Uterus (tissue), 2 donors: Measurements from ENCODE around the gene RAB44.

Source experiments
- POLR2A ChIP-seq, 2 donors: fragments of 450-650 bp; IDR thresholded peaks; one replicate each; pipeline ENCODE4 v1.6.1; 2016; ENCODE audit warnings: antibody characterized with exemption in 2 of 2, mild to moderate bottlenecking in 1 of 2, moderate library complexity in 1 of 2
- TF ChIP-seq, protein P1 (sequence below), 4 experiments: fragments of 200-600 bp in 2 of 4; fragments of 450-650 bp in 2 of 4; sonication (generic) in 2 of 4; IDR thresholded peaks; one replicate each; pipeline ENCODE4 v1.5.1; 2016 to 2019; ENCODE audit warnings: antibody characterized with exemption in 4 of 4, mild to moderate bottlenecking in 2 of 4, moderate library complexity in 1 of 4

DNA sequence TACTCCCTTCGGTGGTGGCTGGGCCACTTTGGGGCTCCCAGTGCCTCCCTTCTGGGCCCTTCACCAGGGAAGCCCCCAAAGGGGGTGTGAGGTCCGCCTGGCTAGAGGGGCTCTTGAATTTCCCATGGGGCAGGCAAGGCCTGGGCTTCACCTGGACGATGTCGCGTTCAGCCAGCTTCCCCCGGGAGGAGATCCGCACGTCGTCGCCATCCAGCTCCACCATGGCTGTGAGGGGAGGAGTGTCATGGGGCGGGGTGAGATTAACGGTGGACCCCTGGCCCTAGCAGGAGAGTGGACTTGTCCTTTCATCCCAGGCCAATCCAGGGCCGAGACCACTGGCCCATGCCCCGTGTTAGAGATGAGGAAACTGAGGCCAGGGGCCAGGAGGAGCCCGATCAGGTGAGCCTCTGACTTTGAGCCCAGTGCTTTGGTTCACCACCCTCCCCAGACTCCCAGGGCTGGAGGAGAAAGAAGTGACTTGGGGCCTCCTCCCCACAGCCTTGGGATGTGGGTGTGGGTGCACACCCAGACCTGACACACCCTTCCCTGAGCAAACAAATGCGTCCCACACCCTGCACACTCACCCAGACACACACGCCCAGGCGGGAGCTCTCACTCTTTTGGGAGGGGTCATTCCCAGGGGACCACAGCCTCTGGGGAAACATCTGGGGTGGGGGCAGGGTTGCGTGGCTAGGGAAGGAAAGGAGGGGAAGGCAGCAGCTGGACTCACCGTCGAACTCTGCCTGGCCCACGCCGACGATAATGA is 46.1 kb downstream of the RAB44 start:
- TF ChIP-seq, protein P1, sequence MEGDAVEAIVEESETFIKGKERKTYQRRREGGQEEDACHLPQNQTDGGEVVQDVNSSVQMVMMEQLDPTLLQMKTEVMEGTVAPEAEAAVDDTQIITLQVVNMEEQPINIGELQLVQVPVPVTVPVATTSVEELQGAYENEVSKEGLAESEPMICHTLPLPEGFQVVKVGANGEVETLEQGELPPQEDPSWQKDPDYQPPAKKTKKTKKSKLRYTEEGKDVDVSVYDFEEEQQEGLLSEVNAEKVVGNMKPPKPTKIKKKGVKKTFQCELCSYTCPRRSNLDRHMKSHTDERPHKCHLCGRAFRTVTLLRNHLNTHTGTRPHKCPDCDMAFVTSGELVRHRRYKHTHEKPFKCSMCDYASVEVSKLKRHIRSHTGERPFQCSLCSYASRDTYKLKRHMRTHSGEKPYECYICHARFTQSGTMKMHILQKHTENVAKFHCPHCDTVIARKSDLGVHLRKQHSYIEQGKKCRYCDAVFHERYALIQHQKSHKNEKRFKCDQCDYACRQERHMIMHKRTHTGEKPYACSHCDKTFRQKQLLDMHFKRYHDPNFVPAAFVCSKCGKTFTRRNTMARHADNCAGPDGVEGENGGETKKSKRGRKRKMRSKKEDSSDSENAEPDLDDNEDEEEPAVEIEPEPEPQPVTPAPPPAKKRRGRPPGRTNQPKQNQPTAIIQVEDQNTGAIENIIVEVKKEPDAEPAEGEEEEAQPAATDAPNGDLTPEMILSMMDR (IDR thresholded peaks at IDR 0.05) = no peak
- TF ChIP-seq POLR2A (IDR thresholded peaks at IDR 0.05) = no peak
